K562 (cell line): ENCODE measurements around the gene PRDM10. TPM values are rescaled to one million over a fixed set of nuclear protein-coding genes. Genes with fewer than 3 reads are reported as not detected.

ENCODE experiments used
- ATAC-seq: fragments of 200-7000 bp; cut with Tn5 transposase; 3 replicates; pipeline ENCODE4 v1.9.1; 2020; ENCODE audit warnings: moderate library complexity
- BruUV-seq: library from RNA; stranded (reverse); fragments of 400-500 nt; replicated peaks from 2 replicates; lab custom pipeline; 2021; lab: Mats Ljungman, UMichigan
- CTCF ChIA-PET: fragments of 300-600 bp; formaldehyde crosslinking; extraction: SDS; loops from one replicate; lab custom pipeline; 2021; ENCODE audit warnings: low intra/inter-chr PET ratio; lab: Yijun Ruan, JAX
- POLR2A ChIA-PET: fragments of 300-600, 350-650 bp; sonication (Branson Sonifier 250); formaldehyde crosslinking; extraction: SDS; loops from one replicate; lab custom pipeline; 2021; ENCODE audit warnings: antibody characterized with exemption, inconsistent platforms; lab: Yijun Ruan, JAX
- DNase-seq, 4 experiments: peaks; one replicate each; pipeline versions ENCODE4 v3.0.0 to v3.0.0-alpha.2; 2011 to 2018; ENCODE audit warnings: low spot score in 3 of 4, mixed read lengths in 3 of 4; ENCODE audit errors: extremely low read depth in 1 of 4
- FAIRE-seq: peaks from 2 replicates; lab custom pipeline; 2011; peaks lifted over from hg19 to GRCh38; lab: Jason Lieb, UNC
- H2AFZ ChIP-seq: 2 replicates; pipeline ENCODE4 v1.6.0; 2011; ENCODE audit warnings: low read depth, low read length, control low read depth, inconsistent platforms
- H3K27ac ChIP-seq: fragments of 200-600 bp; 3 replicates; pipeline ENCODE4 v1.8.0; 2011; ENCODE audit warnings: low read depth, mild to moderate bottlenecking, control low read depth, inconsistent platforms, low read length, moderate library complexity, mixed read lengths; ENCODE audit errors: extremely low read depth
- H3K27me3 ChIP-seq, 2 experiments: fragments of 300-600 bp in 1 of 2; 2 replicates in 1 of 2; 3 replicates in 1 of 2; pipeline versions ENCODE4 v1.6.0 to v1.8.0; 2011; ENCODE audit warnings: inconsistent platforms in 2 of 2, low read length in 2 of 2, mild to moderate bottlenecking in 1 of 2, mixed read lengths in 1 of 2, moderate library complexity in 1 of 2; ENCODE audit not compliant: control insufficient read depth in 2 of 2, insufficient read depth in 2 of 2
- H3K36me3 ChIP-seq: fragments of 300-600 bp; 3 replicates; pipeline ENCODE4 v1.8.0; 2011; ENCODE audit warnings: mild to moderate bottlenecking, low read length, inconsistent platforms; ENCODE audit not compliant: control insufficient read depth, insufficient read depth
- H3K4me1 ChIP-seq, 2 experiments: fragments of 200-600 bp in 1 of 2; replicated peaks in 1 of 2; 2 replicates in 1 of 2; 3 replicates in 1 of 2; pipeline versions ENCODE4 v1.5.1 to v1.8.0; 2011; ENCODE audit warnings: inconsistent platforms in 2 of 2, low read length in 2 of 2, mild to moderate bottlenecking in 1 of 2, mixed read lengths in 1 of 2, moderate library complexity in 1 of 2; ENCODE audit not compliant: control insufficient read depth in 2 of 2, insufficient read depth in 2 of 2
- H3K4me2 ChIP-seq: 2 replicates; pipeline ENCODE4 v1.6.1; 2011; ENCODE audit warnings: low read length, control low read depth, inconsistent platforms, mixed read lengths; ENCODE audit not compliant: insufficient read depth
- H3K4me3 ChIP-seq: fragments of 200-600 bp; sonication (generic), shearing (Covaris generic); 2 replicates; pipeline ENCODE4 v1.5.1; 2016; ENCODE audit warnings: control low read depth, inconsistent platforms
- H3K79me2 ChIP-seq: fragments of 200-600 bp; 3 replicates; pipeline ENCODE4 v1.8.0; 2011; ENCODE audit warnings: low read length, inconsistent platforms; ENCODE audit not compliant: control insufficient read depth, insufficient read depth
- H3K9ac ChIP-seq, 2 experiments: 2 replicates each; pipeline versions ENCODE4 v1.6.0 to v1.6.1; 2011; ENCODE audit warnings: low read depth in 2 of 2, low read length in 2 of 2, control low read depth in 1 of 2, inconsistent platforms in 1 of 2, mild to moderate bottlenecking in 1 of 2, mixed read lengths in 1 of 2; ENCODE audit not compliant: insufficient read depth in 1 of 2
- H3K9me1 ChIP-seq: one replicate; pipeline ENCODE4 v1.6.0; 2011; ENCODE audit warnings: inconsistent platforms, mild to moderate bottlenecking, low read length, moderate library complexity; ENCODE audit not compliant: control insufficient read depth, insufficient read depth
- H3K9me3 ChIP-seq: replicated peaks from 2 replicates; pipeline ENCODE4 v1.5.1; 2011; ENCODE audit warnings: low read depth, low read length, inconsistent platforms; ENCODE audit not compliant: control insufficient read depth, insufficient read depth
- H4K20me1 ChIP-seq: replicated peaks from 2 replicates; pipeline ENCODE4 v1.6.1; 2011; ENCODE audit warnings: low read length, inconsistent platforms, mixed read lengths; ENCODE audit not compliant: control insufficient read depth, insufficient read depth
- RAD21 ChIP-seq, 2 experiments: fragments of 250-450 bp in 1 of 2; fragments of 450-650 bp in 1 of 2; sonication (Bioruptor Pico) in 1 of 2; formaldehyde crosslinking in 1 of 2; IDR thresholded peaks in 1 of 2; conservative IDR thresholded peaks in 1 of 2; 2 replicates each; pipeline versions ENCODE4 v1.4.0 to v1.8.0; 2020 to 2022; ENCODE audit warnings: mild to moderate bottlenecking in 2 of 2, moderate library complexity in 1 of 2
- TCF3 ChIP-seq: sonication (generic); formaldehyde crosslinking; IDR thresholded peaks from 2 replicates; pipeline ENCODE4 v1.4.0; 2020; ENCODE audit warnings: mild to moderate bottlenecking, missing genetic modification reagents
- WGBS: fragments of 100-300 bp; shearing (Covaris generic); methylation state at CpG from one replicate; pipeline ENCODE4 v1.1.6; 2016; ENCODE audit warnings: low coverage, mixed read lengths; ENCODE audit not compliant: insufficient coverage; ENCODE audit errors: missing lambda C conversion rate; 5-methylcytosine and 5-hydroxymethylcytosine counted together
- in situ Hi-C: fragments of 300-500 bp; cut with MboI; formaldehyde crosslinking; loops from 4 replicates; pipeline ENCODE4 v1.15.0; 2018; ENCODE audit warnings: inconsistent platforms, mixed read lengths
- intact Hi-C: fragments of 100-400 bp; cut with micrococcal nuclease; formaldehyde crosslinking; loops from 2 replicates; pipeline ENCODE4 v1.14.2; 2022
- polyA plus RNA-seq, 8 experiments: library from polyadenylated mRNA; depleted of rRNA in 4 of 8; stranded (reverse) in 5 of 8; unstranded in 3 of 8; fragments of >200 nt; fragmentation: Nextera tagmentation in 2 of 8; fragmentation: Illumina TruSeq in 1 of 8; extraction: Ambion mirVana in 2 of 8; extraction: Trizol in 1 of 8; gene quantifications; 2 replicates each; pipeline versions ENCODE4 v1.2.1 to v1.2.3, GENCODE V29; 2011 to 2014; ENCODE audit warnings: inconsistent platforms in 1 of 8, missing spikeins in 1 of 8
- total RNA-seq, 7 experiments: library from RNA; depleted of rRNA in 6 of 7; stranded (reverse); fragments of >200 nt in 6 of 7; fragmentation: Illumina TruSeq in 2 of 7; extraction: Trizol in 2 of 7; gene quantifications; 2 replicates each; pipeline versions ENCODE4 v1.2.1 to v1.2.3, GENCODE V29; 2011 to 2021; ENCODE audit warnings: low replicate concordance in 1 of 7
- TF ChIP-seq, protein P1 (sequence below): fragments of 450-650 bp; IDR thresholded peaks from 2 replicates; pipeline ENCODE4 v1.6.1; 2018; ENCODE audit not compliant: partially characterized antibody
- TF ChIP-seq, protein P2 (sequence below): fragments of 450-650 bp; formaldehyde crosslinking; IDR thresholded peaks from 2 replicates; pipeline ENCODE4 v1.4.0; 2022; ENCODE audit warnings: missing genetic modification characterization
- TF ChIP-seq, protein P3 (sequence below), 2 experiments: fragments of 450-650 bp; IDR thresholded peaks; 2 replicates each; pipeline ENCODE4 v1.6.1; 2016; ENCODE audit warnings: mild to moderate bottlenecking in 2 of 2, borderline replicate concordance in 1 of 2, low read depth in 1 of 2, moderate library complexity in 1 of 2

Gene PRDM10
- total and polyA plus RNA-seq, 9 of the 15 experiments (the other 6 are each of a cell fraction or from before 2014, with no cell fraction given), result 0.89 to 9.3 (median 4.5) TPM

DNA sequence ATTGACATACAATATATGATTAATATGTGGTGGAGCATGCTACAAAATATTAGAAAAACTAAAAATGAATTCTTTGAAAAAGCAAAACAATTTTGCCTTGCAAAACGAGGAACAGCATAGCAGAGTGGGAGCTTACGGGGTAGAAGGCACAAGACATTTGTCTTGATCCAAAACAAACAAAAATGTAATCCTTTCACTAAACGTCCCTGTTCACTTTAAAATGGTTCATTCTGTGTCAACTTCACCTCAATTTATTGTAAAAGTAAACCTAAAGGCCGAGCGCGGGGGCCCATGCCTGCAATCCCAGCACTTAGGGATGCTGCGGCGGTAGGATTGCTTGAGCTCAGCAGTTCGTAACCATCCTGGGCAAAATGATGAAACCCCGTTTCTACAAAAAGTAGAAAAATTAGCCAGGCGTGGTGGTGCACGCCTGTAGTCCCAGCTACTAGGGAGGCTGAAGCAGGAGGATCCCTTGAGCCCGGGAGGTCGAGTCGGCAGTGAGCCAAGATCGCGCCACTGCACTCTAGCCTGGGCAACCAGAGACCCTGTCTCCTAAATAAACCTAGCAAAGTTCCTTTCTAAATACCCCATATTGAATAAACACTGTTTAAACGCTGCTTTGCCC is 2.0 kb downstream of the PRDM10 start (continued):
- TF ChIP-seq, protein P1, sequence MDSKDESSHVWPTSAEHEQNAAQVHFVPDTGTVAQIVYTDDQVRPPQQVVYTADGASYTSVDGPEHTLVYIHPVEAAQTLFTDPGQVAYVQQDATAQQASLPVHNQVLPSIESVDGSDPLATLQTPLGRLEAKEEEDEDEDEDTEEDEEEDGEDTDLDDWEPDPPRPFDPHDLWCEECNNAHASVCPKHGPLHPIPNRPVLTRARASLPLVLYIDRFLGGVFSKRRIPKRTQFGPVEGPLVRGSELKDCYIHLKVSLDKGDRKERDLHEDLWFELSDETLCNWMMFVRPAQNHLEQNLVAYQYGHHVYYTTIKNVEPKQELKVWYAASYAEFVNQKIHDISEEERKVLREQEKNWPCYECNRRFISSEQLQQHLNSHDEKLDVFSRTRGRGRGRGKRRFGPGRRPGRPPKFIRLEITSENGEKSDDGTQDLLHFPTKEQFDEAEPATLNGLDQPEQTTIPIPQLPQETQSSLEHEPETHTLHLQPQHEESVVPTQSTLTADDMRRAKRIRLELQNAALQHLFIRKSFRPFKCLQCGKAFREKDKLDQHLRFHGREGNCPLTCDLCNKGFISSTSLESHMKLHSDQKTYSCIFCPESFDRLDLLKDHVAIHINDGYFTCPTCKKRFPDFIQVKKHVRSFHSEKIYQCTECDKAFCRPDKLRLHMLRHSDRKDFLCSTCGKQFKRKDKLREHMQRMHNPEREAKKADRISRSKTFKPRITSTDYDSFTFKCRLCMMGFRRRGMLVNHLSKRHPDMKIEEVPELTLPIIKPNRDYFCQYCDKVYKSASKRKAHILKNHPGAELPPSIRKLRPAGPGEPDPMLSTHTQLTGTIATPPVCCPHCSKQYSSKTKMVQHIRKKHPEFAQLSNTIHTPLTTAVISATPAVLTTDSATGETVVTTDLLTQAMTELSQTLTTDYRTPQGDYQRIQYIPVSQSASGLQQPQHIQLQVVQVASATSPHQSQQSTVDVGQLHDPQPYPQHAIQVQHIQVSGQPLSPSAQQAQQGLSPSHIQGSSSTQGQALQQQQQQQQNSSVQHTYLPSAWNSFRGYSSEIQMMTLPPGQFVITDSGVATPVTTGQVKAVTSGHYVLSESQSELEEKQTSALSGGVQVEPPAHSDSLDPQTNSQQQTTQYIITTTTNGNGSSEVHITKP, result peak; percentile 14
- TF ChIP-seq, protein P2, sequence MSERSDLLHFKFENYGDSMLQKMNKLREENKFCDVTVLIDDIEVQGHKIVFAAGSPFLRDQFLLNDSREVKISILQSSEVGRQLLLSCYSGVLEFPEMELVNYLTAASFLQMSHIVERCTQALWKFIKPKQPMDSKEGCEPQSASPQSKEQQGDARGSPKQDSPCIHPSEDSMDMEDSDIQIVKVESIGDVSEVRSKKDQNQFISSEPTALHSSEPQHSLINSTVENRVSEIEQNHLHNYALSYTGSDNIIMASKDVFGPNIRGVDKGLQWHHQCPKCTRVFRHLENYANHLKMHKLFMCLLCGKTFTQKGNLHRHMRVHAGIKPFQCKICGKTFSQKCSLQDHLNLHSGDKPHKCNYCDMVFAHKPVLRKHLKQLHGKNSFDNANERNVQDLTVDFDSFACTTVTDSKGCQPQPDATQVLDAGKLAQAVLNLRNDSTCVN (CRISPR knock-in tag), result no peak

DNA sequence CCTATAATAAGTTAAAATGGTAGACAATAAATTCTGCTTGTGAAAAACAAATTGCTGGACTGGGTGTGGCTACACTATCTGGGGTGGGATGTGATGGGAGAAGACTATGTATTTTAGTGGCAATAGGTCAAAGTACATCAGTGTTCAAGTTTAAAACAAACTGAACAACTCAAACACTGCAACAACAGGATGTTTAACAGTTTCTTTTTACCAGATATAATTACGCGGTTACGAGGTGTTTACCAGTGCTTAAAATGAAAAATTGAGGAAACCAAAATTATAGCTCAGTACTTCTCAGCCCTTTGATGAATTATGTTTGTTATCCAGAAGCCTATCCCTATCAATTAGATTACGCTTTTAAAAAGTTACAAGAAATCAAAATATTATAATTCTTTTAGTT is 3.2 kb downstream of the PRDM10 start:
- ChIA-PET CTCF (no interaction called here), POLR2A (no interaction called here)
- Histone ChIP-seq H3K79me2 (peaks cover 47% of the 10 kb centered on the region), H3K27me3 (no peaks in the 10 kb centered on the region), H3K9me1 (no peaks in the 10 kb centered on the region), H3K4me2 (no peak overlapping the region), H3K9me3 (0 out of 2 replicates have a peak, but pooled peaks cover 3% of the 10 kb centered on the region), H2AFZ (no peak overlapping the region), H3K27ac (no peak overlapping the region), H3K9ac (no peak overlapping the region), H3K36me3 (peaks cover 3% of the 10 kb centered on the region; the same call in 1 of the 3 replicates), H3K4me3 (no peak overlapping the region), H3K4me1 (peaks cover 6 to 22% of the 10 kb centered on the region in 2 experiments; a peak in 4 of 5 replicates), H4K20me1 (no peaks in the 10 kb centered on the region)
- ATAC-seq (no peak), DNase-seq (no peak), FAIRE-seq (no peak)
- WGBS, result 91% methylated on average over 4 of the region's 4 CpGs
- intact Hi-C loops (no loop called here), in situ Hi-C loops (no loop called here)
- no TSS peak for BruUV-seq
- TF ChIP-seq, protein P3, sequence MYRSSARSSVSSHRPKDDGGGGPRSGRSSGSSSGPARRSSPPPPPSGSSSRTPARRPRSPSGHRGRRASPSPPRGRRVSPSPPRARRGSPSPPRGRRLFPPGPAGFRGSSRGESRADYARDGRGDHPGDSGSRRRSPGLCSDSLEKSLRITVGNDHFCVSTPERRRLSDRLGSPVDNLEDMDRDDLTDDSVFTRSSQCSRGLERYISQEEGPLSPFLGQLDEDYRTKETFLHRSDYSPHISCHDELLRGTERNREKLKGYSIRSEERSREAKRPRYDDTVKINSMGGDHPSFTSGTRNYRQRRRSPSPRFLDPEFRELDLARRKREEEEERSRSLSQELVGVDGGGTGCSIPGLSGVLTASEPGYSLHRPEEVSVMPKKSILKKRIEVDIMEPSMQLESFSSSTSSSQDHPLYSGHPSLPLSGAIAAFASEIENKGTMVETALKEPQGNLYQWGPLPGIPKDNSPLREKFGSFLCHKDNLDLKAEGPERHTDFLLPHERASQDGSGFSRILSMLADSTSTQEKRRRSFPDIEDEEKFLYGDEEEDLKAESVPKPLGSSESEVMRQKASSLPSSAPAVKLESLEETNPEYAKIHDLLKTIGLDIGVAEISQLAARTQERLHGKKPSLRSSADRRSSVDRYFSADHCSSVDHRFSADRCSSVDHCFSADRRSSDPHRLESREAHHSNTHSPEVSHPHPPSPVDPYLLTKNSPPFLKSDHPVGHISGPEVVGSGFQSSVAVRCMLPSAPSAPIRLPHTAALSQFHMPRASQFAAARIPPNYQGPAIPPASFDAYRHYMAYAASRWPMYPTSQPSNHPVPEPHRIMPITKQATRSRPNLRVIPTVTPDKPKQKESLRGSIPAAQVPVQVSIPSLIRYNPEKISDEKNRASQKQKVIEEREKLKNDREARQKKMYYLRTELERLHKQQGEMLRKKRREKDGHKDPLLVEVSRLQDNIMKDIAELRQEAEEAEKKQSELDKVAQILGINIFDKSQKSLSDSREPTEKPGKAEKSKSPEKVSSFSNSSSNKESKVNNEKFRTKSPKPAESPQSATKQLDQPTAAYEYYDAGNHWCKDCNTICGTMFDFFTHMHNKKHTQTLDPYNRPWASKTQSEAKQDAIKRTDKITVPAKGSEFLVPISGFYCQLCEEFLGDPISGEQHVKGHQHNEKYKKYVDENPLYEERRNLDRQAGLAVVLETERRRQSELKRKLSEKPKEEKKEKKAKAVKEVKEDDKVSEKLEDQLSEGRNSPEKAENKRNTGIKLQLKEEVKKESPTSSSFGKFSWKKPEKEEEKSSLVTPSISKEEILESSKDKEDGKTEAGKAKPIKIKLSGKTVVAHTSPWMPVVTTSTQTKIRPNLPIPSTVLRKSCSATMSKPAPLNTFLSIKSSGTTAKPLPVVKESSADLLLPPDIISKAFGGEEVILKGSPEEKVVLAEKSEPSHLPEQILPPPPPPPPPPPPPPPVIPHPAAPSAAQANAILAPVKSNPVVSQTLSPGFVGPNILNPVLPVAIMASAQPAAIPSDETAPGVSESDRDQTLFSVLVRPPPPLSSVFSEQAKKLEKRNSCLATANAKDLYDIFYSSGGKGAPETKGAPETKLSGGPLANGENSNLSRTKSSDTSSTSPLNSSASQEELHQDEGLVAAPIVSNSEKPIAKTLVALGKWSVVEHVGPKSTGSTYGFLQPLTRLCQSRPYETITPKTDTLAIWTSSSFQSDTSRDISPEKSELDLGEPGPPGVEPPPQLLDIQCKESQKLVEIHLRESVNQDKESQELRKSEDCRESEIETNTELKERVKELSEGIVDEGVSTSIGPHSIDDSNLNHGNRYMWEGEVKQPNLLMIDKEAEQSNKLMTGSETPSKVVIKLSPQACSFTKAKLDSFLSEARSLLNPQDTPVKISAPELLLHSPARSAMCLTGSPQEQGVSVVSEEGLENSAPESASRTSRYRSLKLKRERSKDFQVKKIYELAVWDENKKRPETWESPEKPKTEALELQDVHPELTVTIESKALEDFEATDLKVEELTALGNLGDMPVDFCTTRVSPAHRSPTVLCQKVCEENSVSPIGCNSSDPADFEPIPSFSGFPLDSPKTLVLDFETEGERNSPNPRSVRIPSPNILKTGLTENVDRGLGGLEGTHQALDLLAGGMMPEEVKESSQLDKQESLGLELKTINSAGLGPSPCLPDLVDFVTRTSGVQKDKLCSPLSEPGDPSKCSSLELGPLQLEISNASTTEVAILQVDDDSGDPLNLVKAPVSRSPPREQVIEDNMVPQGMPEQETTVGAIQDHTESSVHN (IDR thresholded peaks at IDR 0.05; ENCODE audit: borderline replicate concordance in 1 of 2, low read depth in 1 of 2), result no peak
- no peak for TF ChIP-seq TCF3 (CRISPR knock-in tag)
- TF ChIP-seq RAD21 (CRISPR knock-in tag; conservative IDR thresholded peaks at IDR 0.05 in 1 of 2, IDR thresholded peaks at IDR 0.05 in 1 of 2), result no peak
